HG03575 (cell line): Measurements from ENCODE around the gene NKAIN2.

Experiments
- ATAC-seq: cut with Tn5 transposase; IDR thresholded peaks from one replicate; pipeline ENCODE4 v1.9.1; 2021; ENCODE audit not compliant: unreplicated experiment, insufficient number of reproducible peaks, low FRiP score; ENCODE audit errors: extremely low read depth

The NKAIN2 gene

DNA sequence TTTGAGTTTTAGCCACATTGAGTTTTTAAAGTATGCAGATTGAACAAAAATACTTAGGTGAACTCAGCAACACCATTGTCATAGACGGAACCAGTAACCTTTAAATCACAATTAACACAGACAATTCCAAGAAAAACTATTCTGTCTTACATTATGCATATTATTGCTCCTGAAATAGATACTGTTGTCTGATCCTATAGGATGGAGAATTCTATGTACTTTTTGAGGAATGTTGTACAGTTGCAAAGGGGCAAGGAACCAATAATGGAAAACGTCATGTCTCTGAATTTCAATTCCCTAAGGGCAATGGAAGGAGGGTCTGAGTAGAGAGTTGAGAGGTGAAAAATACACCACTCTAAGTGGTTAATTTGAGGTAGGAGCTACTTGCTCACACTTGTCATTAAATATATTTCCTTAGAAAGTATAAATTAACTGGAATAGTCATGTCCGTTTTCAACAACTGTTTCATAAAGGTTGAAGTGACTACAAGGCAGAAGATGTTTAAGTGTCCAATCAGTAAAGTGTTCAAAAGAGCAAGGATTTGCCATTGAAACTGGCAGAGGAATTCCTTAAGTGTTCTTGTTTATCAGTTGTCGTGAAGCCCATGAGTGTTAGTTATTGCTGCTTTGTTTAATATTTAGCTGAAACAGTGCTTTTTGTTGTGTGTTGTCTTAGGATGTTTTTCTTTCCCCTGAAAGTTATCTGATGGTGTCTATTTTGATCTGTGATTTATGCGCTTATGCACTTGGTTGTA is 1.3 kb downstream of the NKAIN2 start:
- no peak for ATAC-seq

DNA sequence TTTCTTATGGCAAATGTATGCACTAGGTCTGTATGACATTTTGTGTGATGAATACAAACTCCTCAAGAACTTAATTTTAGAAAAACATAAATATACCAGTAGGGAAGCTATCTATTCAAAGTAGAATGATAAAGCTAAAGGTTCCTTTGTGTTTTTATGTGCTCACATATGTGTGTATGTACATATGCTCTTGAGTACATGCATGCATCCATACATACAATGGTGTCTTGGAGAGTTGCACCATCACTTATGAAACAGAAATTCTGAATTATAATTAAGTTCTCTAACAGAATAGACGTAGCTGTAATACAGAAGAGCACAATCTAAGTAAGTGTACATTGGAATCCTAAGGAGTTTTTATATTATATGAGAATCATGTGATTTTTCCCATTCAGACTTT is 2.3 kb downstream of the NKAIN2 start:
- ATAC-seq = no peak

DNA sequence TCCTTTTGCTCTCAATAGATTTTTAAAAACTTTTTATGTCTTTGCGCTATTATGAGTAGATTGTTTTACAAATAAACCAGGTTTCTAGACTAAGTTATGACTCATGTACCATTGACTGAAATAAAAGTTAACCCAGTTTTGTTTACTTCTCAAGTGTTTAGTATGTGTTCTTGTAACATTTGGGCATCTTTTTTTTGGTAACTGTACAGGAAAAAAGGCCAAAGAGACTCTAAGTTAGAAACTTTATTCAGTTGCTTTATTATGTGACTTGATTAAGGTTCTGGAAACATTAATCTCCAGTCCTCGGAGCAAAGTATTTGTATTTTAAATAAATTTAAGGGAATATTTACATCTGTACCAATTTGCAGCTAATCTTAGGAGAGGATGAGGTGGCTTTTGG is 2.9 kb downstream of the NKAIN2 start:
- ATAC-seq = no peak

DNA sequence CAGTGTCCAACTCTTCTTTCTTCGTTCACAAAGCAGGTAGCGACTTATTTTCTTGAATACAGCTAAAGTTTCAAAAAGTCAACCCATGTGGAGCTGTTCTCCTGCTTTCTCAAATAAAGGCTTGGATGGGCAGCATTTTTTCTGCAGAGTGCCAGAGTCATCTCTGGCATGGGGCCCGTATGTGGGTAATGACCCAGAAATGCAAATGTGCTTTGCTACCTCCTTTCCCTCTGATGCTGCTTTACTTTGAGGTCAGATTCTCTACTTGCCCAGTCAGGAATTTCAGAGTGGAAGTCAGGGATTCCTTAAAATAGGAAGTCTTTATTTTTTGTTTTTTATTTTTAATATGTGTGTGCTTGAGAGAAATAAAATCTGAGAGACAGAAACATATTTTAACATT is 4.9 kb downstream of the NKAIN2 start:
- no peak for ATAC-seq

DNA sequence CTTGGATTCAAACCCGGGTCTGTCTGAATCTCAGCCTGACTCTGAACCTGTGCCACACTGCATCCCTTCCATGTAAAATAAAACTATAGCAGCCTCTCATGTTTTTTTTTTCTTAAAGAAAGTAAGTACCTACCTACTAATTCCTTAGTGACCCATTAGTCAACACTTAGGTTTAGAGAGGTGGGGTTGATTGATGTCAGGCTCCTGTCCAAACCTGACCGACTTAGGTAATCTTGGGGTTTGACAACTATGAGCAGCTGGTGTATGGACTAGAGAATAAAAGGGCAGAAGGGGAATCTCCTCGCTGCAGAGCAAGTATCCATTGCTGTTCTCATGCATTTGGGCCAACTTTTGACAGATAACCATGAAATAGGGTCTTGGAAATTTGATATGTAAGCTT is 6.5 kb downstream of the NKAIN2 start:
- no peak for ATAC-seq

DNA sequence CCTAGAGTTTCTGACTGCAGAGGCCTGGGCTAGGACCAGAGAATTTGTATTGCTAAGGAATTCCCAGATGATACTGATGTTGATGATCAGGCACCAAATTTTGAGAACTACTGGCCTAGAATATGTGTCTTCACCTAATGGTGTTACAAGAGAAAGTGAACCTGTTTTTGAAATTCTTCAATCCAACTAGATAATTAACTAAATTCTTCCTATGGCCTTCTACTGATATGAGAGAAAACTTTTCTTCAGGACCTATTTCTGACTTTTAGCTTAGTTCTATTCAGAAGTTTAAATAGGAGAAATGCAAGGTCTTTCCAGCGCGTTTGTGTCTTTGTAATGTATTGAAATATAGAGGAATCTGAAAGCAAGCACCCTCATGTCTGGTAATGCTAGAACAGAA is 7.3 kb downstream of the NKAIN2 start:
- no peak for ATAC-seq

DNA sequence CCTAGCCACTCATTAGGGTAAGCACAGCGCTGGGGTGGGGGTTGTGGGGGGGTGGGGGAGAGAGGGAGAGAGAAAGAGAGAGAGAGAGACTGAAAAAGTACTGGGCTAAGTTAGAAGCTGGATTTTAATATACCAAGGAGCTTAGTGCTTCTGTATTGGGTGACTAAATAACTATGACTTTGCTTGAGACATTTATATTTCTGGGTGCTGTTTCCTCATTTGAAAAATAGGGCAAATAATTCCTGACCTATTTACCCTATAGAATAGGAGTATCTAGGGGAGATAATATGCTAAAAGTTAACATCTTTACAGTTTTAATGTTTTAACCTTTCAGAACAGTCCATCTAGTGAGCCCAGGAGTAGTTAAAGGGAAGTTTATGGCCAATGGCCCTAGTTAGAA is 7.7 kb downstream of the NKAIN2 start:
- no peak for ATAC-seq

DNA sequence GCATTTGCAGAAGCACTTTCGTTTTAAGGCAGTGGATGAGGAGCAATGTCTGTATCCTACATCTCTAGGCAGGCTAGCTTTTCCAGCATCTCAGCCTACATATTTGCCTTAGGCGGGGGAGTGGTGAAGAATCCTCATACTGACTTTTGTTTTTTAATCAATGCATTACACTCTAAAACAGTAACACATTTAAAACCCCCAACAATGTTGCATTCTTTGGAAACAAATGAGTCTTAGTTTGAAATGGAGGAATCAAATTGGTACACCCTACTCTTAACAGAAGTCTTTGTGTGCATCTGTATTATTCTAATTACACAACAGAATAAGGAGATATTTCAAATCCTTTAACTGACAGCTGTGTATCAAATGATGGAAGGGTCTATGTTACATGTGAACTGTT is 9.0 kb downstream of the NKAIN2 start:
- no peak for ATAC-seq

DNA sequence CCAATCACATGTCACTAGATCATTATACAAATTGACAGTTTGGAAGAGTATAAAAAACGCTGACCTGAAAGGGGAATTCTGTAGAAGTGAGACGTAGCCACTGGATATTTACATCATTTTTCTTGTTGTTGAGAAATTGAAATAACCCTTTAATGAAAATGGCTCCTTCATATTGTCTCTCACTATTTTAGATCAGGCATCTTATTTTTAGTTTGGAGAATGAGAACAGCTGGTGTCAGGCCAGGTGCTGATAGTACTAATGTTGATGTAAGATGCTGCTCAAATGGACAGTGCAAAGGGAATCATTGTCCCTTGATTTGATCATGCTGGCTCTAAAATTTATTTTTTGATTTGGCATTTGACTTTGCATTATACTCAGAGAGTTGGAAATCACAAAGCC is 17.4 kb downstream of the NKAIN2 start:
- ATAC-seq = no peak

DNA sequence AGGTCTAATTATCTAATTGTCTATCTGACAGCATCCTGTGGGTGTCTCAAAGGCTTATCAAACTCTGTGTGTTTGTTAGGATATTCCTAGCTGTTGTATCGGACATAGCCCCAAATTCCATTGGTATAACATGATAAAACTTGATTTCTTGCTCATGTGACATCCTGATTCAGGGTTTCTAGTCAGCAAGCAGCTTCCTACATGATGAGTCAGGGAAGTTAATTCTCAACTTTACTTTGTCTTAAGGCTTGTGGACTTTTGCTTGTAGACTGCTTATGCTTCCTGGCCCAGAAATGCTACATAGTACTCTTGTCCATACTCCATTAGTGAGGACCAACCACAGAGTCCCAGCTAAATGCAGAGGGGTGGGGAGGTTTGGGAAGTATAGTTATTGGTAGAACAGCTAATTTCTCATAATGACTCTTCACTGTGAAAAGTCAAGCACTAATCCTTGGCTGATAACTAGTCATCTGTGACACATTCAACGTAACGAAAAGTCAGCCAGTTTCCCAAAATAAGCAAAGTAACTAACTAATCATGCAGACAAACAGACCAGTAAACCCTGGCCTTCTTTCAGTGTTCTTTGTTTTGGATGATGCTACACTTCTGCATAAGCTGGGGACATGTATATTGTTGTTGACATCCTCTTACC is 25.8 kb downstream of the NKAIN2 start:
- no peak for ATAC-seq

DNA sequence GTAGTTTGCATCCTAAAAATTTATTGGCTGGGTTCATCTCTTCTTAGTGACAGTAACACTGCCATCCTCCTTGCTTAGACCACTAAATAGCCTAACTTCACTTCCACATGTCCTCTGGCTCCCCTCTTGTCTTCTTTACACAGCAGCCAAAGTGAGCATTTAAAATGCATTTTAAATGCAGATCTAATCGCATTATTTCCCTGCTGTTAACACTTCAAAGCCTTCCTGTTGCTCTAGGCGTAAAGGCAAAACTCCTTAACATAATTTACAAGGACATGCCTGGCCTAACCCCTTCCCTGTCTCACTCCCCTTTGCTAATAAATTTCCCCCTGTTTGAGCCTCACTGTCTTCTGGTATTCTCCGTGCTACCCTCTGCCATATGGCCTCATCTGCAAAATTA is 26.5 kb downstream of the NKAIN2 start:
- no peak for ATAC-seq

DNA sequence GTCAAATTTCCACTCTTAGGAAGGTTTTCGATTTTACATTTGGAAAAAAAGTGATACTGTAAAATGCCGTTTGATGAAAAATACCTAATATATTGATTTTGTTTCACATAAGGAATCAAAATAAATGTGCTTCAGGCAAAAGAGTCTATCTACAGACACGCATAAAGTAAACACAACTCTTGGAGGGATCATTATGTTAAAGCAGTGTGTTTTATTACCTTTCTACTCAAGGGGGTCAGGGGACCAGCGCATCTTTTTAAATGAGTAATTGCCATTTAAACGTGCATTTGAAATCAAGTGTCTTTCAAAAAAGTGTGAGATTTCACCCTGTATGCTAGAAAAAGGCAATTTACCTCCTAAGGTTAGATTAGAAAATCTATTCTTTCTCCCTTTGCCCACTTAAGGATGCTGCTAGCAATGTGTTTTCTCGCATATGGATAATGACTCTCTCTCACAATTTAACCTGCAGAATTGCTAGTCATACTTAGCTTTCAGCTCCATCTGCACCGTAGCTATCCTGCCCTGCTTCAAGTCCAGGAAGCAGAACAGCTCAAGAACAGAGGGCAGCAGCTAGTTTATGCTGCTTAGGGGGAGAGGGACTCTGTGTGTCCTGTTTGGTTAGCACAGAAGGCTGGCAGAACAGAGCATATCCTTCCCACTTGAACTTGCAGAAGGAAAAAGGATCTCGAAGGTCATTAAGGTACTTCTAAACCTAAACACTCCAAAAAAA is 35.0 kb downstream of the NKAIN2 start:
- no peak for ATAC-seq

DNA sequence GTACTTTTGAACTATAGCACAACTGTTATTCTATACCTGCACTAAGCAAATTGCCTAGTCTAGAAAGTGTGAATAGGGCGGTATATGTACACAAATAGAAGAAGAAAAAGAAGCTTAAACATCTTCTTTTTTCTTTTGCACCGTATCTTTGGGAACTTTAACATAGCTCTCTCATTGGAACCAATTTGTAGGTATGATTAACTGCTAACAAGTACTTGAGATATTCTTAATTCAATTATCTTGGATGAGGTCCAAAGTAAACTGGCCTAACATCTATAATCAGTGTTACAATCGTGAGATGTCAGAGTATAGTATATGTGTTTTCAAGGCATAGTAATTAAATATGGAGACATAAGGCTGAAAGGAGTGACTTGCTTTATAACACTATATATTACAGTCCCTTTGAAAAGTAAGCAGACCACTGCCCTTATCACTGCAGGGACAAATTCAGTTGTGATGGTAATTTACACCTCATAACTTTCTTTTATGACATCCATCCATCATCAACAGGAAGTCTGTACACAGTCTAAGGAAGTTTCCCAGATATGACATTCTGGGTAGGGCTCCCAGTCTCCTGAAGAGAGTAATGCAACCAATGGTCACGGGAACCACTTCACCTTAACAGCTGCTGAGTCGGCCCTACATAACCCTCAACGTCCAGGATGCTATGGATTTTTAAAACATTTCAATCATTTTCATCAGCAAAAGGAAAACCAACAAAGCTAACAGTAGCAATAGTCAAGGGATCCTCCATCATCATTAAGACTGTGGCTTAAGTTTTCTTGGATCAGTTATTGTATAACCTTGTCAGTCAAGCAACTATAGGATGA is 37.6 kb downstream of the NKAIN2 start:
- no peak for ATAC-seq

DNA sequence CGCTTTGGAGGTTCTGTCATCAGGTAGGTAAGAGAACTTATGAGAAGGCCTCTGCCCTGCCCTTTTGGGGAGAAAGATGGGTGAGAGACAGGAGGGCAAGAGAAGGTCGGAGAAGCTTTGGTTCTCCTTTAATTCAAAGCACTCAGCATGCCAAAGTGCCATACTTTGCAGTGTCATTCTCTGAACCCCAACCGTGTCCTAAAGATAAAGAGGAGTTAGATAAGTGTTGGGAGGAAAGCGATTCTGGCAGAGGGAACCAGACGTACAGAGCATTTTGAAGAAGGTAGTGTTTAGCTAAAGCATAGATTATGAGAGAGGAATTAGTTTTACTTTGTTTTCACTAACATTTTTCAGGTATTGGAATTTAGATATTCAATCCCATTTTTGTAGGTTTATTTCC is 40.3 kb downstream of the NKAIN2 start:
- ATAC-seq = no peak

DNA sequence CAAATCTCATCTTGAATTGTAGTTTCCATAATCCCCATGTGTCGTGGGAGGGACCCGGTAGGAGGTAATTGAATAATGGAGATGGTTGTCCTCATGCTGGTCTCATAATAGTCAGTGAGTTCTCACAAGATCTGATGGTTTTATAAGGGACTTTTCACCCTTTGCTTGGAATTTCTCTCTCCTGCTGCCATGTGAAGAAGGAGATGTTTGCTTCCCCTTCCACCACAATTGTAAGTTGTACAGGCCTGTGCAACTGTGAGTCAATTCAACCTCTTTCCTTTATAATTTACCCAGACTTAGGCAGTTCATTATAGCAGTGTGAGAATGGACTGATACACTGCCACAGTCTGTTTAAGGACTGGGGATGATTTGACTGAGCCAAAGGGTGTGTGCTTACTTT is 44.7 kb downstream of the NKAIN2 start:
- ATAC-seq = no peak

DNA sequence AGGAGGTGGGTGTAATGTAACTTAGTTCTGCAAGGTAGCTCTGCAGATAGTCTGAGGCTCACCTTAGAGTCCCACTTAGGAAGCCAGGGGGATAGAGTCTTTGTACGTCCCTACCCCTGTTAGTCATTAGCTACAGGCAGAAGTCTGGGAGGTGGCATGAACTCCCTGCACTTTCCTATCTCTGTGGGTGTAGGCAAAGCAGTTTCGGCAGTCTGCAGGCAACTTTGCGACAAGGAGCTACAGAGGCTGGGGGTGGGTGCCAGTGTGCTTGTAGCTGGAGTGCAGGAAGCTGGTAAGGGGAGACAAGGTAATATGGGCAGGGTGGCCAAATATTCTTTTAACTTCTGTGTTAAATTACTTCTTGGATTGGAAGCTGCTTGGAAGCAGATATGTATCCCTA is 45.7 kb downstream of the NKAIN2 start:
- no peak for ATAC-seq

DNA sequence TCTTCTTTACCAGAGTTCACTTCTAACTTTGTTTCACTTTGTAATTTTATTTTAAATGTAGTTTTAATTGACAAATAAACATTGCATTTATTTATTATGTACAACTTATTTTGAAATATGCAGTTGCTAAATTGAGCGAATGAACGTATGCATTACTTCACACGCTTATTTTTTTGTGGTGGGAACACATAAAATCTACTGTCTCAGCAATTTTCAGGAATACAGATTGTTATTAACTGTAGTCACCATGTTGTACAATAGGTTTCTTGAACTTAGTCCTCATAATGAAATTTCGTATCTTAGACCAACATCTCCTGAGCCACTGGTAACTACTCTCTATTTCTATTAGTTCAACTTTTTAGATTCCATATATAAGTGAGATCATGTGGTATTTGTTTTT is 46.9 kb downstream of the NKAIN2 start:
- no peak for ATAC-seq

DNA sequence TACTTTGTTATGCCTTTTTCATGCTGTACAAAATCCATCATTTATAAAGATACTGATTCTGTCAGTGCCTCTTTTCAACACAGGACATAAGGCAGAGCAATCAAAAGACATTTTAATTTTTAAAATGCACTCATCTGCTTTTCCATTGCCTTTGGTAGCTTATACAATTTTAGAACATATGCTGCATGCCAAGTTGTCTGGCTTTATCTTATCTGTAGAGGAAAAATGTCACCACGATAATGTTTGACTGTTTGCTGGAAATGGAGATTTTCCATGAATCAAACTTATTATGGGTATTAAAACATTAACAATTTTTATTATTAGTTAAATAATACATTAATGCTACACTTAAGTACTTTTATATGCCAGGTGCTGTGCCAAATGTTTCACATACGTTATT is 50.5 kb downstream of the NKAIN2 start:
- no peak for ATAC-seq

DNA sequence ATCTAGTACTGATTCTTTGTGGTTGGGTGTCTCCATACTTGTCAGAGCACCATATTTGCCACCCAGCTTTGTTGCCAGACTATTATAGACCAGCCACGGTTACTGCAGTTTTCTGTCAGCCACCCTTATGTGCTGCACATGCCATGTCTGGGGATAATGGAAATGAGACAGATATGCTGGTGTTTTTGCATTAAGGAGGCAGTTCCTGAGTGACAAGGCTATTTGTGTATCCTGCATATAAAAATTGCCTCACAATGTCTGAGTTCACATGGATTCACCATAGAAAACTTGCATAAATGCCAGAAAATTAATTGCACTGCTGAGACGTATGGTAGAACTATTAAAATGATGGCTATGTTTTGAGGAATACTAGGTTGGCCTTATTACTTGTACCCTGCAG is 51.8 kb downstream of the NKAIN2 start:
- ATAC-seq = no peak
